GM12878 (cell line): ENCODE results near the gene HAUS1.

Experiments used
- CTCF ChIP-seq, 3 experiments: IDR thresholded peaks in 2 of 3; conservative IDR thresholded peaks in 1 of 3; 2 replicates each; pipeline ENCODE4 v1.5.1; 2011; ENCODE audit warnings: low read depth in 3 of 3, low read length in 3 of 3, mild to moderate bottlenecking in 3 of 3, control low read depth in 2 of 3, moderate library complexity in 2 of 3, inconsistent platforms in 1 of 3, mixed read lengths in 1 of 3; ENCODE audit not compliant: control insufficient read depth in 2 of 3, insufficient read depth in 1 of 3; ENCODE audit errors: extremely low read depth in 1 of 3
- EP300 ChIP-seq, 2 experiments: fragments of 150-350 bp in 1 of 2; IDR thresholded peaks; 2 replicates each; pipeline ENCODE4 v1.6.1; 2011 to 2012; ENCODE audit warnings: low read depth in 2 of 2, low read length in 2 of 2, borderline replicate concordance in 1 of 2, improper control_type of control experiment in 1 of 2, inconsistent platforms in 1 of 2; ENCODE audit not compliant: control insufficient read depth in 1 of 2
- FOXK2 ChIP-seq: fragments of 450-650 bp; IDR thresholded peaks from 2 replicates; pipeline ENCODE4 v1.6.1; 2017; ENCODE audit warnings: mild to moderate bottlenecking, moderate library complexity
- GATAD2B ChIP-seq: fragments of 450-650 bp; conservative IDR thresholded peaks from 2 replicates; pipeline ENCODE4 v1.6.1; 2017; ENCODE audit warnings: low read depth, mild to moderate bottlenecking, moderate library complexity
- JUND ChIP-seq: IDR thresholded peaks from 2 replicates; pipeline ENCODE4 v1.6.1; 2012; ENCODE audit warnings: low read depth, mild to moderate bottlenecking, low read length, improper control_type of control experiment, moderate library complexity
- MYC ChIP-seq: IDR thresholded peaks from 2 replicates; pipeline ENCODE4 v1.6.1; 2011; ENCODE audit warnings: mild to moderate bottlenecking, low read length, moderate library complexity, inconsistent platforms; ENCODE audit not compliant: insufficient read depth, insufficient replicate concordance, insufficient read length, severe bottlenecking
- POLR2A ChIP-seq: IDR thresholded peaks from 2 replicates; pipeline ENCODE4 v1.6.1; 2011; ENCODE audit warnings: low read depth, mild to moderate bottlenecking, low read length
- POLR2AphosphoS5 ChIP-seq: IDR thresholded peaks from 2 replicates; pipeline ENCODE4 v1.6.1; 2011; ENCODE audit warnings: mild to moderate bottlenecking, low read length, inconsistent platforms
- SMARCA5 ChIP-seq: fragments of 450-650 bp; IDR thresholded peaks from 2 replicates; pipeline ENCODE4 v1.6.1; 2017; ENCODE audit warnings: mild to moderate bottlenecking
- SREBF2 ChIP-seq: IDR thresholded peaks from 2 replicates; pipeline ENCODE4 v1.6.1; 2012; ENCODE audit warnings: mild to moderate bottlenecking, low read length
- SRF ChIP-seq, 2 experiments: IDR thresholded peaks; 2 replicates each; pipeline ENCODE4 v1.6.1; 2011; ENCODE audit warnings: low read depth in 2 of 2, low read length in 2 of 2, mild to moderate bottlenecking in 1 of 2, moderate library complexity in 1 of 2
- TAF1 ChIP-seq: IDR thresholded peaks from 2 replicates; pipeline ENCODE4 v1.6.1; 2011; ENCODE audit warnings: mild to moderate bottlenecking, low read depth, low read length, borderline replicate concordance
- TF ChIP-seq, protein P1 (sequence below): IDR thresholded peaks from 2 replicates; pipeline ENCODE4 v1.6.1; 2012; ENCODE audit warnings: mild to moderate bottlenecking, low read depth, low read length
- TF ChIP-seq, protein P2 (sequence below): IDR thresholded peaks from 2 replicates; pipeline ENCODE4 v1.6.1; 2011; ENCODE audit warnings: low read depth, low read length, improper control_type of control experiment, borderline replicate concordance

- TF ChIP-seq CTCF (IDR thresholded peaks at IDR 0.05 in 2 of 3, conservative IDR thresholded peaks at IDR 0.05 in 1 of 3; ENCODE audit: control insufficient read depth in 2 of 3, extremely low read depth in 1 of 3, insufficient read depth in 1 of 3, low read depth in 3 of 3, low read length in 3 of 3) = no peak
- no peak for TF ChIP-seq JUND
- no peak for TF ChIP-seq FOXK2
- no peak for TF ChIP-seq POLR2AphosphoS5
- TF ChIP-seq, protein P1, sequence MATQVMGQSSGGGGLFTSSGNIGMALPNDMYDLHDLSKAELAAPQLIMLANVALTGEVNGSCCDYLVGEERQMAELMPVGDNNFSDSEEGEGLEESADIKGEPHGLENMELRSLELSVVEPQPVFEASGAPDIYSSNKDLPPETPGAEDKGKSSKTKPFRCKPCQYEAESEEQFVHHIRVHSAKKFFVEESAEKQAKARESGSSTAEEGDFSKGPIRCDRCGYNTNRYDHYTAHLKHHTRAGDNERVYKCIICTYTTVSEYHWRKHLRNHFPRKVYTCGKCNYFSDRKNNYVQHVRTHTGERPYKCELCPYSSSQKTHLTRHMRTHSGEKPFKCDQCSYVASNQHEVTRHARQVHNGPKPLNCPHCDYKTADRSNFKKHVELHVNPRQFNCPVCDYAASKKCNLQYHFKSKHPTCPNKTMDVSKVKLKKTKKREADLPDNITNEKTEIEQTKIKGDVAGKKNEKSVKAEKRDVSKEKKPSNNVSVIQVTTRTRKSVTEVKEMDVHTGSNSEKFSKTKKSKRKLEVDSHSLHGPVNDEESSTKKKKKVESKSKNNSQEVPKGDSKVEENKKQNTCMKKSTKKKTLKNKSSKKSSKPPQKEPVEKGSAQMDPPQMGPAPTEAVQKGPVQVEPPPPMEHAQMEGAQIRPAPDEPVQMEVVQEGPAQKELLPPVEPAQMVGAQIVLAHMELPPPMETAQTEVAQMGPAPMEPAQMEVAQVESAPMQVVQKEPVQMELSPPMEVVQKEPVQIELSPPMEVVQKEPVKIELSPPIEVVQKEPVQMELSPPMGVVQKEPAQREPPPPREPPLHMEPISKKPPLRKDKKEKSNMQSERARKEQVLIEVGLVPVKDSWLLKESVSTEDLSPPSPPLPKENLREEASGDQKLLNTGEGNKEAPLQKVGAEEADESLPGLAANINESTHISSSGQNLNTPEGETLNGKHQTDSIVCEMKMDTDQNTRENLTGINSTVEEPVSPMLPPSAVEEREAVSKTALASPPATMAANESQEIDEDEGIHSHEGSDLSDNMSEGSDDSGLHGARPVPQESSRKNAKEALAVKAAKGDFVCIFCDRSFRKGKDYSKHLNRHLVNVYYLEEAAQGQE = no peak
- TF ChIP-seq EP300 (IDR thresholded peaks at IDR 0.05; ENCODE audit: borderline replicate concordance in 1 of 2, control insufficient read depth in 1 of 2, low read depth in 2 of 2, low read length in 2 of 2) = no peak
- TF ChIP-seq GATAD2B = no peak
- no peak for TF ChIP-seq TAF1
- TF ChIP-seq, protein P2, sequence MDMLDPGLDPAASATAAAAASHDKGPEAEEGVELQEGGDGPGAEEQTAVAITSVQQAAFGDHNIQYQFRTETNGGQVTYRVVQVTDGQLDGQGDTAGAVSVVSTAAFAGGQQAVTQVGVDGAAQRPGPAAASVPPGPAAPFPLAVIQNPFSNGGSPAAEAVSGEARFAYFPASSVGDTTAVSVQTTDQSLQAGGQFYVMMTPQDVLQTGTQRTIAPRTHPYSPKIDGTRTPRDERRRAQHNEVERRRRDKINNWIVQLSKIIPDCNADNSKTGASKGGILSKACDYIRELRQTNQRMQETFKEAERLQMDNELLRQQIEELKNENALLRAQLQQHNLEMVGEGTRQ = no peak
- no peak for TF ChIP-seq SREBF2
- no peak for TF ChIP-seq SRF (IDR thresholded peaks at IDR 0.05; ENCODE audit: low read depth in 2 of 2, low read length in 2 of 2)
- TF ChIP-seq MYC = no peak
- TF ChIP-seq SMARCA5 = no peak
- no peak for TF ChIP-seq POLR2A
Measured at GRCh38 chr18:46072959-46073358, 31.2 kb upstream of the HAUS1 start.
